ENCODE measurements around the gene PDK2. TPM values are rescaled to one million over a fixed set of nuclear protein-coding genes. Genes with fewer than 3 reads are reported as not detected.
A peak's percentile ranks its signal among the peaks of the same experiment; 100 is the strongest.

The PDK2 gene
- total and polyA plus RNA-seq, 2 of the 4 experiments (the other 2 are of a cell fraction), result 26.7 to 104 TPM

- Histone ChIP-seq H3K18ac (ENCODE audit: low read depth, low read length) (peak overlapping the region; percentile 87; the same call in 1 of the 2 replicates), H3K27me3 (ENCODE audit: control insufficient read depth, insufficient read depth, low read length) (no peaks in the 10 kb centered on the region), H3K23ac (ENCODE audit: low read depth, low read length) (peak overlapping the region; percentile 87), H3K9me3 (ENCODE audit: control insufficient read depth, insufficient read depth, low read length) (no peaks in the 10 kb centered on the region), H2BK20ac (ENCODE audit: low read depth, low read length) (peak overlapping the region; percentile 99), H3K79me1 (ENCODE audit: low read depth in 1 of 2, low read length in 2 of 2) (peaks cover 0 to 66% of the 10 kb centered on the region in 2 experiments; a peak in 2 of 4 replicates), H3K4me1 (ENCODE audit: control insufficient read depth, insufficient read depth, low read length) (peaks cover 46% of the 10 kb centered on the region), H3K4me2 (ENCODE audit: low read depth, low read length) (peak overlapping the region; percentile 11), H3K56ac (ENCODE audit: extremely low read depth, insufficient read depth, low read length) (peak overlapping the region; percentile 52), H3K36me3 (ENCODE audit: control insufficient read depth, insufficient read depth, low read length) (no peaks in the 10 kb centered on the region), H2AK5ac (ENCODE audit: low read depth, low read length) (peak overlapping the region; percentile 99), H2BK5ac (ENCODE audit: low read depth, low read length, poor library complexity, severe bottlenecking) (peak overlapping the region; percentile 98), H4K5ac (ENCODE audit: low read depth, low read length) (peak overlapping the region; percentile 92), H4K20me1 (ENCODE audit: insufficient read depth, low read length) (no peaks in the 10 kb centered on the region), H2BK120ac (ENCODE audit: low read depth, low read length) (peak overlapping the region; percentile 98), H4K91ac (ENCODE audit: insufficient read depth, low read depth, low read length) (peak overlapping the region; percentile 98), H3K4me3 (ENCODE audit: insufficient read depth, low read depth, low read length) (no peak overlapping the region), H3K4ac (ENCODE audit: low read depth, low read length) (peak overlapping the region; percentile 98), H2AFZ (replicated peaks; ENCODE audit: low read length, poor library complexity) (peak overlapping the region; percentile 84), H3K9me1 (ENCODE audit: insufficient read depth, low read length) (peaks cover 69% of the 10 kb centered on the region), H2BK15ac (ENCODE audit: low read depth, low read length) (peak overlapping the region; percentile 67; the same call in 2 of the 3 replicates), H3K9ac (ENCODE audit: low read depth, low read length) (peak overlapping the region; percentile 1; the same call in 1 of the 2 replicates), H3K27ac (ENCODE audit: insufficient read depth, low read length) (peak overlapping the region; percentile 75), H3K14ac (replicated peaks; ENCODE audit: low read depth, low read length) (peak overlapping the region; percentile 91), H4K8ac (ENCODE audit: low read depth in 2 of 2, low read length in 2 of 2) (peak overlapping the region; percentile 85 to 96), H2AK9ac (replicated peaks; ENCODE audit: low read depth, low read length, poor library complexity) (peak overlapping the region; percentile 79)
- ChIA-PET POLR2A (ENCODE audit: unreplicated experiment) (no interaction called here), CTCF (no interaction called here)
- in situ Hi-C loops (cut with MboI; ENCODE audit: low sequenced_read_pairs), result no loop called here
- intact Hi-C loops (cut with micrococcal nuclease), result no loop called here
- TF ChIP-seq ELK1 (IDR thresholded peaks at IDR 0.05; ENCODE audit: borderline replicate concordance, low read depth, low read length), result no peak
- no peak for TF ChIP-seq MXI1 (IDR thresholded peaks at IDR 0.05; ENCODE audit: borderline replicate concordance, low read depth, low read length)
- TF ChIP-seq RCOR1 (IDR thresholded peaks at IDR 0.05; ENCODE audit: insufficient replicate concordance, low read length), result no peak
- no peak for TF ChIP-seq RAD21 (IDR thresholded peaks at IDR 0.05; ENCODE audit: low read length)
- TF ChIP-seq MAFK (IDR thresholded peaks at IDR 0.05; ENCODE audit: low read depth, low read length), result no peak; the same call in 1 of the 2 replicates
- TF ChIP-seq USF2 (IDR thresholded peaks at IDR 0.05; ENCODE audit: low read depth, low read length), result 0 out of 2 replicates have a peak, but pooled peaks have one; percentile 14
- TF ChIP-seq BHLHE40 (IDR thresholded peaks at IDR 0.05; ENCODE audit: low read depth, low read length), result no peak
- TF ChIP-seq FOS (IDR thresholded peaks at IDR 0.05; ENCODE audit: low read depth, low read length), result peak; percentile 90
- TF ChIP-seq CTCF (conservative IDR thresholded peaks at IDR 0.05; ENCODE audit: low read depth, low read length), result no peak
- no peak for TF ChIP-seq RFX5 (IDR thresholded peaks at IDR 0.05; ENCODE audit: low read depth, low read length)
- TF ChIP-seq MAZ (IDR thresholded peaks at IDR 0.05; ENCODE audit: borderline replicate concordance, low read depth, low read length), result no peak
- no peak for TF ChIP-seq POLR2A (IDR thresholded peaks at IDR 0.05; ENCODE audit: low read depth, low read length)
- peak; percentile 39; the same call in 1 of the 2 replicates for TF ChIP-seq NFE2L2 (IDR thresholded peaks at IDR 0.05; ENCODE audit: low read depth, low read length)
- TF ChIP-seq CHD1 (IDR thresholded peaks at IDR 0.05; ENCODE audit: low read depth, low read length), result no peak
- TF ChIP-seq CEBPB (IDR thresholded peaks at IDR 0.05; ENCODE audit: low read depth, low read length), result no peak
- TF ChIP-seq SMC3 (IDR thresholded peaks at IDR 0.05; ENCODE audit: low read depth, low read length), result no peak
- dilution Hi-C loops (cut with HindIII; ENCODE audit: low sequenced_read_pairs, unreplicated experiment), result no loop called here
- BruUV-seq (replicated peaks), result no TSS peak
- peak; percentile 88 for DNase-seq
- 64% methylated on average over 1 of the region's 4 CpGs; no CpG with 5 or more reads in 1 of the 2 experiments for WGBS, 2 experiments (ENCODE audit: extremely low coverage in 2 of 2, insufficient read length in 1 of 2)
- ATAC-seq (ENCODE audit: low read depth), result peak; percentile 31
These were observed 44.0 kb upstream of the PDK2 start for GRCh38 chr17:50051082-50051576.
